ENCODE measurements around the gene RBM12.

DNA sequence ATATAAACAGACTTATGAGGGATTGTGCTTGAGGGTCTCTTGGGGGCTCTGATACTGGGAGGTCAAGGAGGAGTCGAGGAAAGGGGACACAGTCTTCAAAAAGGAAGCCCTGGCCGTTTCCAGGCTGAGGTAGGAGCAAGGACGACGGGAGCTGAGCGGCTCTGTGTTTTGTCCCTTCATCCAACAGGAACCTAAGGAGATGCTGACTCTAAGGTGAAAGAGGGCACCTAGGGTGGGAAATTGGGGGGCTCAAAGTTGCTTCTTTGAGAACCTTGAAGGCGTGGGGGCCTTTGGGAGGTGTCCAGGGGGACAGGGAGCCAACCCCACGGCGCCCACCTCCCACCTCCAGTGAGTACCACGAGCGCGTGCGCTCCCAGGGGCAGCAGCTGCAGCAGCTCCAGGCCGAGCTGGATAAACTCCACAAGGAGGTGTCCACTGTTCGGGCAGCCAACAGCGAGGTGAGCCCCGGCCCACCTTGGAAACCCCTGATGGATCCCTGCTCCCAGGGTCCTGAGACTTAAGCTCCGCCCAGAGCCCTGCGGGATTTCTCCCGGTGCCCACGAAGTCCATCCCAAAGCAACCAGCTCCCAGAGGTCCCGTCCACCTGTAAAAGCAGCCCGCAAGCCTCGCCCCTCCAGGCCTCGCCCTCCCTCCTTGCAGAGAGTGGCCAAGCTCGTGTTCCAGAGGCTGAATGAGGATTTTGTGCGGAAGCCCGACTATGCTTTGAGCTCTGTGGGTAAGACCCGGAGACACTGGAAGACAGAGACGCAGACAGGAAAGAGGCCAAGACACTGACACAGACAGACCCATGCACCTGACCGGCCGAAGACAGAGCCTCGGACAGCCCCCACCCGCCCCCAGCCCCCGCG, 46.2 kb downstream of the RBM12 start:
- TF ChIP-seq, protein P1, sequence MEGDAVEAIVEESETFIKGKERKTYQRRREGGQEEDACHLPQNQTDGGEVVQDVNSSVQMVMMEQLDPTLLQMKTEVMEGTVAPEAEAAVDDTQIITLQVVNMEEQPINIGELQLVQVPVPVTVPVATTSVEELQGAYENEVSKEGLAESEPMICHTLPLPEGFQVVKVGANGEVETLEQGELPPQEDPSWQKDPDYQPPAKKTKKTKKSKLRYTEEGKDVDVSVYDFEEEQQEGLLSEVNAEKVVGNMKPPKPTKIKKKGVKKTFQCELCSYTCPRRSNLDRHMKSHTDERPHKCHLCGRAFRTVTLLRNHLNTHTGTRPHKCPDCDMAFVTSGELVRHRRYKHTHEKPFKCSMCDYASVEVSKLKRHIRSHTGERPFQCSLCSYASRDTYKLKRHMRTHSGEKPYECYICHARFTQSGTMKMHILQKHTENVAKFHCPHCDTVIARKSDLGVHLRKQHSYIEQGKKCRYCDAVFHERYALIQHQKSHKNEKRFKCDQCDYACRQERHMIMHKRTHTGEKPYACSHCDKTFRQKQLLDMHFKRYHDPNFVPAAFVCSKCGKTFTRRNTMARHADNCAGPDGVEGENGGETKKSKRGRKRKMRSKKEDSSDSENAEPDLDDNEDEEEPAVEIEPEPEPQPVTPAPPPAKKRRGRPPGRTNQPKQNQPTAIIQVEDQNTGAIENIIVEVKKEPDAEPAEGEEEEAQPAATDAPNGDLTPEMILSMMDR (tag by site-specific recombination; IDR thresholded peaks at IDR 0.05) = no peak
- no peak for TF ChIP-seq TCF7L2 (IDR thresholded peaks at IDR 0.05; ENCODE audit: borderline replicate concordance, low read depth, low read length)
- TF ChIP-seq, protein P2, sequence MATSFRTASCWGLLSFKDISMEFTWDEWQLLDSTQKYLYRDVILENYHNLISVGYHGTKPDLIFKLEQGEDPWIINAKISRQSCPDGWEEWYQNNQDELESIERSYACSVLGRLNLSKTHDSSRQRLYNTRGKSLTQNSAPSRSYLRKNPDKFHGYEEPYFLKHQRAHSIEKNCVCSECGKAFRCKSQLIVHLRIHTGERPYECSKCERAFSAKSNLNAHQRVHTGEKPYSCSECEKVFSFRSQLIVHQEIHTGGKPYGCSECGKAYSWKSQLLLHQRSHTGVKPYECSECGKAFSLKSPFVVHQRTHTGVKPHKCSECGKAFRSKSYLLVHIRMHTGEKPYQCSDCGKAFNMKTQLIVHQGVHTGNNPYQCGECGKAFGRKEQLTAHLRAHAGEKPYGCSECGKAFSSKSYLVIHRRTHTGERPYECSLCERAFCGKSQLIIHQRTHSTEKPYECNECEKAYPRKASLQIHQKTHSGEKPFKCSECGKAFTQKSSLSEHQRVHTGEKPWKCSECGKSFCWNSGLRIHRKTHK (tag by site-specific recombination; IDR thresholded peaks at IDR 0.05) = no peak
- TF ChIP-seq KLF1 (tag by site-specific recombination; IDR thresholded peaks at IDR 0.05) = no peak
- TF ChIP-seq ZBTB21 (tag by site-specific recombination; IDR thresholded peaks at IDR 0.05) = no peak
- TF ChIP-seq SALL2 (tag by site-specific recombination; IDR thresholded peaks at IDR 0.05; ENCODE audit: borderline replicate concordance) = no peak
- no peak for TF ChIP-seq YY1 (tag by site-specific recombination; IDR thresholded peaks at IDR 0.05)
- TF ChIP-seq GLIS2 (tag by site-specific recombination; IDR thresholded peaks at IDR 0.05) = no peak
- no peak for TF ChIP-seq SETDB1 (IDR thresholded peaks at IDR 0.05; ENCODE audit: insufficient read length, low read length)
- TF ChIP-seq, protein P3, sequence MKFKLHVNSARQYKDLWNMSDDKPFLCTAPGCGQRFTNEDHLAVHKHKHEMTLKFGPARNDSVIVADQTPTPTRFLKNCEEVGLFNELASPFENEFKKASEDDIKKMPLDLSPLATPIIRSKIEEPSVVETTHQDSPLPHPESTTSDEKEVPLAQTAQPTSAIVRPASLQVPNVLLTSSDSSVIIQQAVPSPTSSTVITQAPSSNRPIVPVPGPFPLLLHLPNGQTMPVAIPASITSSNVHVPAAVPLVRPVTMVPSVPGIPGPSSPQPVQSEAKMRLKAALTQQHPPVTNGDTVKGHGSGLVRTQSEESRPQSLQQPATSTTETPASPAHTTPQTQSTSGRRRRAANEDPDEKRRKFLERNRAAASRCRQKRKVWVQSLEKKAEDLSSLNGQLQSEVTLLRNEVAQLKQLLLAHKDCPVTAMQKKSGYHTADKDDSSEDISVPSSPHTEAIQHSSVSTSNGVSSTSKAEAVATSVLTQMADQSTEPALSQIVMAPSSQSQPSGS (tag by site-specific recombination; IDR thresholded peaks at IDR 0.05; ENCODE audit: low read depth) = no peak
- no peak for TF ChIP-seq REPIN1 (tag by site-specific recombination; IDR thresholded peaks at IDR 0.05; ENCODE audit: low read depth)
- TF ChIP-seq KLF10 (tag by site-specific recombination; IDR thresholded peaks at IDR 0.05) = no peak
- TF ChIP-seq ZNF391 (tag by site-specific recombination; IDR thresholded peaks at IDR 0.05; ENCODE audit: borderline replicate concordance, low read depth) = no peak

Data from HEK293 (cell line).